LHCN-M2 (cell line): ENCODE results near the gene RIPK4. TPM values are rescaled to one million over a fixed set of nuclear protein-coding genes. Genes with fewer than 3 reads are reported as not detected.
"Not testable (repeated sequence)": the region's sequence is repeated elsewhere in the genome, so short reads cannot be mapped to it uniquely, and the experiment has no call there.

ENCODE experiments used
- DNase-seq: peaks from one replicate; pipeline ENCODE4 v3.0.0-alpha.2; 2012; ENCODE audit warnings: low read depth
- total RNA-seq: library from RNA; depleted of rRNA; stranded (reverse); fragments of >200 nt; gene quantifications from 2 replicates; pipeline ENCODE4 v1.2.3, GENCODE V29; 2014

The RIPK4 gene
- total RNA-seq, 1 experiment from 2014 or later = not detected

DNA sequence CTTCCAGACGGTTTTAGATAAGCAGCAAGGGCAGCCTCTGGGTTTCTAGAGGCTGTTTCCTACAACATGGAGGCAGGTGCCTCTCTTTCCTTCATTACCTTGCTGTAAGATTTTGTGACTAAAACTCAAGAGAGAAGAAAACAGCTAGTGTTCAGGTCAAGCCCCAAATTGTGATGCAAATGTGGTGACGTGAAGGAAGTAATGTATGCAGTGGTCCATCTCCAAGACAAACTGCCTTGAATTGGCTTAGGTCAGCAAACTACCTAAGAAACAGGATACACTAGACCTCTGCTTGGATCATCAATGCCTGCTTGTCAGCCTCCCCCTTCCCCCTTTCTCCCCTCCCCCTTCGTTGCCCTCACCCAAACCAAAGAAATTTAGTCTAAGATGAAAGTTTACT, 28.9 kb upstream of the RIPK4 start:
- DNase-seq = no peak

DNA sequence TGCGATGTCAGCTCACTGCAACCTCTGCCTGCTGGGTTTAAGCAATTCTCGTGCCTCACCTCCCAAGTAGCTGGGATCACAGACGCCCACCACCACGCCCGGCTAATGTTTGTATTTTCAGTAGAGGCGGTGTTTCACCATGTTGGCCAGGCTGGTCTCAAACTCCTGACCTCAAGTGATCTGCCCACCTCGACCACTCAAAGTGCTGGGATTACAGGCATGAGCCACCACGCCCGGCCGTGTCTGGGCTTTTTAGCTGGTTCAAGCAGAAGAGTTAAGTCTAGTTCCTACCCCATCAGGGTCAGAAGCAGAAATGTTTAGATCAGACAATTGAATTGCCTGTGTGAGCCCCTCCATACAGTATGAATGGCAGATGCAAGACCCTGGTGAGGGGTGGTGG, 27.7 kb upstream of the RIPK4 start:
- DNase-seq = no peak

DNA sequence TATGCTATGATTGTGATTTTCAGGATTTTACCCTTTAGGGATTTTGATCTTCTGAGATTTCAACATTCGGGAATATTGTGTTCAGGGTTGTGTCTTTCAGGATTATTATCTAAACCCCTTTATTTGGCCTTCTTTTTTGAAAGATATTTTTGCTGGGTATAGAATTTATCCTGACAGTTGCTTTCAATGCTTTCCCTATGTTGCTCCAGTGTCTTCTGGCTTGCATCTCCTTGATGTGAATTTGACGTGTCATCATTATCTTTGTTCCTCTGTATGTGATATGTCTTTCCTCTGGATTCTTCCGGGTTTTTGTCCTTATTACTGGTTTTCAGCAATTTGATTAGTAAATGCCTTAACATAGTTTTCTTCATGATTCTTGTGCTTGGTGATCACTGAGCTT, 25.9 kb upstream of the RIPK4 start:
- DNase-seq = no peak

DNA sequence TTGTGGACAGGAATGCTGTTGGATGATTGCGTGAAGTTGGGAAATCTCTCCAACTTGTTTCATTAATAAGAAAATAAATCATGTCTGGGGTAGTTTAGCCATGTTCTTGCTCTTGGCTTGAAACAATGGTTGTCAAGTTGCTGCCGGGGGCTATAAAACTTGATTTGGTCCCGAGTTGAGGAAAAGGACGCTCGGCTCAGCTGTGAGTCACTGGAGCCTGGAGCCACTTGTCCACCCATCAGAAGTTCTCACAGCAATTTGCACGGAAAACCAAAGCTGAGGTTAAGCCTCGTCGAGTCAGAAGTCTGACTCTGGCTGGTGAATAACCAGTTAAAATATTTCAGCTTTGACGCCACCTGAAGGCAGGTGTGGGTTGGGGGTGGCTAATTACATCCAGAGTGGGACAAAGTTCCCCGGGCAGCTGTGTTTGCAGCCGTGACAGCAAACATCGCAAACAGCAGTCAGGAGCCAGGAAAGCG, 19.7 kb upstream of the RIPK4 start:
- peak; percentile 49 for DNase-seq

DNA sequence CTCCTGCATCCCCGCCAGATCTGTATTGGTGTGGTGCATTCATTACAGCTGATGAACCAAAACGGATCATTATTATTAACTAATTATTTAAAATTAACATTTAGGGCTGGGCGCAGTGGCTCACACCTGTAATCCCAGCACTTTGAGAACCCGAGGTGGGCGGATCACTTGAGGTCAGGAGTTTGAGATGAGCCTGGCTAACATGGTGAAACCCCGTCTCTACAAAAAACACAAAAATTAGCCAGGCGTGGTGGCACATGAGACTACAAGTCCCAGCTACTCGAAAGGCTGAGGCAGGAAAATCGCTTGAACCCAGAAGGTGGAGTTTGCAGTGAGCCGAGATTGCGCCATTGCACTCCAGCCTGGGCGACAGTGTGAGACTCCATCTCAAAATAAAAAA, 18.4 kb upstream of the RIPK4 start:
- not testable (repeated sequence) for DNase-seq

DNA sequence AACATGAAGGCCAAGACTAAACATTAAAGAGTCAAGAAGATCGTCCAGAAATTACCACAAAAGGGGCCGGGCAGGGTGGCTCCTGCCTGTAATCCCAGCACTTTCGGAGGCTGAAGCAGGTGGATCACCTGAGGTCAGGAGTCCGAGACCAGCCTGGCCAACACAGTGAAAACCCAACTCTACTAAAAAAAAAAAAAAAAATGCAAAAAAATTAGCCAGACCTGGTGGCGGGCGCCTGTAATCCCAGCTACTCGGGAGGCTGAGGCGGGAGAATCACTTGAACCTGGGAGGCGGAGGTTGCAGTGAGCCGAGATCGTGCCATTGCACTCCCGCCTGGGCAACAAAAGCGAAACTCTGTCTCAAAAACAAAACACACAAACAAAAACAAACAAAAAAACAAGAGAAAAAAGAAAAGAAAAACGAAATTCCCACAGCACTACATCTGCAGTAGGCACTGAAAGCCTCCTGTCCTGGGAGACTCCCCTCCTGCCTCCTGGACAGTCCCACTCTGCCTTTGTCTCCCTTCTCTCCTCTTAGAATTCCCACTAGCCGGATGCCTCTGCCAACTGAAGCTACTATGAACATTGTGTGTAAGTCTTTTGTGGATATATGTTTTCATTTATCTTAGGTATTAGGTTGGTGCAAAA, 17.7 kb upstream of the RIPK4 start:
- no peak for DNase-seq

DNA sequence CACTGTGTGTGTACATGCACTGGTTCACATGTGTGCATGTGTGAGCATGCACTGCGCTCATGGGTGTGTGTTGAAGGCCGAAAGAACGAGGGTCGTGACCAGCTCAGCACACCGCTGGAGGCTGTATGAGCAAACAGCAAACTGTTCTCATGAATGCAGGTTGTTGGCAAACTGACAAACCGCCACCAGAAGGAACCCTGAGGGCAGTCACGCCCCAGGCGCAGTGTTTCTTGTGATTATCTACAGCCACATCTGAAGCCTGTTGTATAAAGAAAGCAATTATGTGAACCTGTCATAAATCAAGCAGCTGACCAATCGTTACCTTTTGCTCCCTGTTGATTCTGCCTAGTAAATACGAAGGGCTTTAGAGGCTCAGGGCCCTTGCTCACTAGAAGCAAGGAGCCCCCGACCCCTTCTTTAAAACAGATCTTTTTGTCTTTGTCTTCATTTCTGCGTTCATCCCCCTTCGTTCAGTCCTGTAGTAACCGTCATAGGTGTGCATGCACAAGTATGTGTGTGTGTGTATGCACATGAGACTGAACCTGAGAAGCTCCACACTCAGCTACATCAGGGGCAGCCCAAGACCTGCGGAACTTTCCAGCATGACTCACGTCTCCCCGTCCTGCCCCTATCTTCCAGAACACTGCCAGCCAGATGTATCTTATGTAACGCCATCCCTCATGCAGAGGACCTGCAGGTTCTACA, 16.8 kb upstream of the RIPK4 start:
- DNase-seq = no peak

DNA sequence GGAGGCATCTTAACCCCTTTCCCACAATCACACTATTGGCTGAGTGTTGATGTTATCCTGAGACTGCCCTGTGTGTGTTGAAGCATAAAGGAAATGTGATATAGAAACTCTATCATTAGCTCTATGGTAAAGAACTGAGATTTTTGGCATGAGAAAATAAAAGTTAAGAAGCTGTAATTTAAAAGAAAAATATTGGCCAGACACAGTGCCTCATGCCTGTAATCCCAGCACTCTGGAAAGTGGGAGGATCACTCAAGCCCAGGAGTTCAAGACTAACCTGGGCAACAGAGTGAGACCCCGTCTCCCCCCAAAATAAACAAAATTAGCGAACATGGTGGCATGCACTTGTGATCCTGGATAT, 14.2 kb upstream of the RIPK4 start:
- DNase-seq = no peak

DNA sequence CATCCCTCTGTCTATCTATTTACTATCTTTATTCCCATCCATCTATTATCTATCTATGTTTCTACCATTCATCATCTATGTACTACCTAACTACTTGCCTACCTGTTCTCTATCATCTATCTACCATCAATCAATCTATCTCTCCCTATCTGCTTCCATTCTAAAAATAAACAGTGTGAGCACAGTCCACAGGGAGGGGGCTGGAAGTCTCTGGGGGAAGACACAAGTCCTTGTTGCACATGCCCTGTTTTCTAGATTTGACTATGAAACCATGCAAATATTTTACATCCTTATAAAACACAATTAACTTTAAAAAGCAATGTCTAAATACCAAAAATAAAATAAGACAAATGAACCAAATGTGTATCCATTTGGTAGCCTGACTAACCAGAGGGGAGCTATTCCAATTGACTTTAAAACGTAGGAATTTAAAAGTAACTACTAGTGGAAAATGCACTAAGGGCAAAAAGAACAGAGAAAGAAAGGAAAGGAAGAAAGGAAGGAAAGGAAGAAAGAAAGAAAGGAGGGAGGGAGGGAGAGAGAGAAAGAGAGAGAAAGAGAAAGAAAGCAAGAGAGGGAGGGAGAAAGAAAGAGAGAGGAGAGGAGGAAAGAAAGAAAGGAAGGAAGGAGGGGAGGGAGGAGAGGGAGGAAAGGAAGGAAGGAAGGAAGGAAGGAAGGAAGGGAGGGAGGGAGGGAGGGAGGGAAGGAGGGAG, 13.6 kb upstream of the RIPK4 start:
- no peak for DNase-seq

DNA sequence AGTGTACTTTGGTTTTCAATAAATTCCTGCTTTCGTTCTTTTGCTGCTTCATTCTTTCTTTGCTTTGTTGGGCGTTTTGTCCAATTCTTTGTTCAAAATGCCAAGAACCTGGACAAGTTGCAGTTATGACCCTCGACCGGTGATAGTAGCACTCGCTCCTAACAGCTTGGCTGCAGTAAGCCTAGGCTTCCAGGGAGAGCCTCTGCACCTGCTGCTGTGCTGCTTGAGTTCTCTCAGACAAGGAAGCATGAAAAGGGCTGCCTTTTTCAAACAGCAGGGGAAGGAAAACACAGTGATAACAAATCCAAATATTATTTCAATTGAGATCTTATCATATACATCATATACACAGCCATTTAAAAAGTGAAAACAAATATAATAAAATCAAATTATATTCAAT, 12.8 kb upstream of the RIPK4 start:
- DNase-seq = no peak

DNA sequence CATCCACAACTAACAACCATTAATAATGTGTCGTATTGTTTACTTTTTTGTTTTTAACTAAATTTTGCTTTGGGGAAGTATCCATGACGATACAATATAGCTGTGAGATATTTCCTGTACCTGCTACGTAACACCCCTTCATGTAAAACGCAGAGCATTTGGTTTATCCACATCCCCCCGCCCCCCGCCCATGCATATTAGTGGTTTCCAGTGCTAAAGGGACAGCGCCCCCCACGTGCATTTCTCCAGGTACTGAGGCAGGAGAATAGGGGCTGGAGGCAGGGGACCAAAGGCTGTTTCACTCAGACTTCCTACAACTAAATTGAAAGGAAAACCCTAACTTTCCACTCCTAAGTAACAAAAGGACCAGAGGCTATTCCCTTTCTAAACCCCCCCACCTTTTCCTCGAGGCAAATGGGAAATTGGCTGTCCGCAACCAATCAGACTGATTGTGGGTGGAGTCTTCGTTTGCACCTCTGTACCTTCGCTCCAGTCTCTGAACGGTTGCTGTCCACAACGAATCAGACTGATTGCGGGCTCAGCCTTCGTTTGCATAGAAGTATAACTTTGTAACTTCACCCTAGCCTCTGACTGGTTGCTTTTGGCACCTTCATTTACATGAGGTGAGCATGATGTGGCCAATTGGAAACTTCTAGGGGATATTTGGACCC, 12.2 kb upstream of the RIPK4 start:
- no peak for DNase-seq

DNA sequence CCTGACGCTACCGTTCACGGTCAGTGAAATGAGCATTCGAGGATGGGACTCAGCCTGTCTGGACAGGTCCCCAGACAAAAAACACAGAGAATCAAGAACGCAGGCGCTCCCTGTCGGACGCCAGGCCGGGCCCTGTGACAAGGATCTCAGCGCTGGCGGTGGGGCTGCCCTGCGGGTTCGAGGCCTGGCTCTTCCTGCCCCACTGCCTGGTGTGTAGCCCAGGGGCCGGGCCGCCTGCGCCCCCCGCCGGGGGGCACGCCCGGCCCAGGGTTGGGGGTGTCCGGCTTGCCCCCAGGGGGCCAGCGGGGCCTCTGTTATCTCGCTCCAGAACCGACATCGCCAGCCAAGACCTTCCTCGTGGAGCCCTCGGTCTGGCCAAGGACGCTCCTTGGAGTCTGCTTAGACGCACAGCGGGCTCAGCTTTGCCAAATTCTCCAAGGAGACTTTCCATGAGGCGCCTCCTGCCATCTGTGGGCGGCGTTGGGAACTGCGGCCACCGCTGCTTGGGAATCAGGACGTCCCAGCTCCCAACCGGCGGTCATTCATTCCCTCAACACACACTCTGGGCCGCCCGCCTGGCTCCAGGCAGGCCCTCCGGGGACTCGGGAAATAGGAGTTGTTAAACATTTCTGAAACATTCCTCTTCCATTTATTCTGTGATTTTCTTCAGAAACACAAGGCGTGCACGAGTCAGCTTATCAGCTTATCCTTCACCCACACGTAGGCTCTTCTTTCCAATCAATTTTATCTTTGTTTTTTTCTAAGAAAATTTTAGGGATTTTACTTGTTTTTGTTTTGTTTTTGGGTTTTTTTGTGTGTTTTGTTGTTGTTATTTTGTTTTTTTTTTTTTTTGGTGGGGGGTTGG, 11.3 kb upstream of the RIPK4 start:
- DNase-seq = peak; percentile 79

DNA sequence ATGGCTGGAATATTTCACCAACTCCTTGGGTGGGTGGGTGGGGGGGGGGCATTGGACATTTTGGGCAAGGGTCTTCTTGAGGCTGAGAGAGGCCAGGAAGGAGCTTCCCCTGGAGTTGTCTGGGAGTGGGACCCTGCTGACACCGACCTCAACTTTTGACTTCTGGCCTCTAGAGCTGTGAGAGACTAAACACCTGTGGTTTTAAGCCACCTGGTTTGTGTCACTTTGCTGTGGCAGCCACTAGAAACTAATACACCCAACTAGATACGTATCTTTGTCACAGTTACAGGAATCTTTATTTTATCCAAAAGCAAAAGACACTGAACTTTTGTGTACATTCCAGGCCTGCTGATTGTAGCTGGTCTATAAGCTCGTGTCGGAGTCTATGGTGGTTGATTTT, 9.9 kb upstream of the RIPK4 start:
- DNase-seq = no peak

DNA sequence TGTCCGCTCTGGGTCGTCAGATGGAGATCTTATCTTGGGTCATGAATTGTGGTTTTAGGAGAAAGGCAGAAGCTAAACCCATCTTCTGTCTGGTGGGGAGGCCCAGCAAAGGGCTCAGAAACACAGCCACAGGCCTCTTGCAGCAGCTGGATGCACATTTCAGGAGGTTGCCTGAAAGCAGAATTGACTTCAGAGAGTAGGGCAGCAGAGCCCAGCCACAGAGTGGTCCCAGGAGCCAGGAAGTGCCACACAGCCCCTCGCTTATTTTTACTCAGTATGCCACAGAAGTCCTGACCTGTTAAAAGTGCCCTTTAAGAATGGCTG, 8.3 kb upstream of the RIPK4 start:
- no peak for DNase-seq

DNA sequence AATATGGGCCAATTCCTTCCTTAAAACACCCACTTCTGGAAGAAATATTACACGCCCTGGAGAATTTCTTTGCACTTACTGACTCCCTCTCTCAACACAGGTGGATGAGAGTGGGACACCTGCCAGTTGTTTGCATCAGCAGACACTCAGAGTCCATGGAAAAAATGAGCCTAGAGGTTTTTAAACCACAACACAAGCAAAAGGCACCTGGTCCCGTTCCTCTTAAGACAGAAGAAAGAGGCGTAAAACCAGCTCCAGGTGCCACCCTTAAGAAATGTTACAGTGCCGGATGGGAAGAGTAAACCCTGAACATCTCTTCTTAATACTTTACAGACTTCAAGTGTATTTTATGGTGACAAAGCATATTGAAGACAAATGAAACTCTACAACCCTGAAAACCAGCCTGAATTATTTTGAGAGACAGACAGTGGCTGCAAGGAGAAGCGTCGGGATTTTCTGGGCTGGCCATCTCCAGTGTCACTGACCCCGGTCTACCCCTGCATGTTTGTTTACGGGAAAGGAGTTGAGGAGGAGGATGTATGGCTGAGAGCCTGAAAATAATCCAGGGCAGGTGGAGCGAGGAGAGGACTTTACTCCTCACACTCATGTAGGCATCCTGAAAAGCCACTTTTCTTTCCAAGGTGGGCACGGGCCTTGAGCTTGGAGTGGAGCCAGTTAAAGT, 7.8 kb upstream of the RIPK4 start:
- DNase-seq = no peak

DNA sequence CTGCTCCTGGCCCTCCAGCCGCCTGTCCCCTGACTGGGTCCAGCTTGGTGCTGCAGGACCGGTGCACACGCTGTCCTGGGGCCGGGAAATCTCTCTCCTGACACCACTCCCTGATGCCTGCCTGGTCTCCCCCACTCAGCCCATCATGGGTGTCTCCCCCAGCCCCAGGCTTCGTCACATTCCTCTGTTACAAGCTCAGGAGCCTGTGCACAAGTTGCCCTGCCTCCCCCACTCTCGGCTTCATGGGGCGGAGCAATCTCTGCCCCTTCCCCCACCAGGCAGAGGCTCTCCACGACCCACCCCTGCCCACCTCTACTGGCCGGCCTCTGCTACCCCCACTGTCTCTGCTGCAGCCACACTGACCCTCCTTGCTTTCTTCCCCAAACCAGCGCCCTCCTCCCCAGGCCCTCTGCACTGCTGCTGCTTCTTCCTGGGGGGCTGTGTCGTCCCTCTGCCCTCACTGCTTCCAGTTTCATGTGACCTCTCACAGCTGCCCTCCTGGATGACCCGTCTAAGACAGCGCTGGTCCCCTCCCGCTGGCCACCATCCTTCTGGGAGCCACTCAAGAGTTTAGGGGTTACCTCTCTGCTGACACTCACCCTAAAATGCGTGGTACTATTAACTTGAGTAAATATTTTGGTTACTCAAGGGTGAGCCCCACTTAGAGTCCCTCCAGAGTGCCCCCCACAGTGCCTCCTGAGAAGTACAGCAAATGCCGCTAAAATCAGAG, 5.7 kb upstream of the RIPK4 start:
- DNase-seq = no peak

DNA sequence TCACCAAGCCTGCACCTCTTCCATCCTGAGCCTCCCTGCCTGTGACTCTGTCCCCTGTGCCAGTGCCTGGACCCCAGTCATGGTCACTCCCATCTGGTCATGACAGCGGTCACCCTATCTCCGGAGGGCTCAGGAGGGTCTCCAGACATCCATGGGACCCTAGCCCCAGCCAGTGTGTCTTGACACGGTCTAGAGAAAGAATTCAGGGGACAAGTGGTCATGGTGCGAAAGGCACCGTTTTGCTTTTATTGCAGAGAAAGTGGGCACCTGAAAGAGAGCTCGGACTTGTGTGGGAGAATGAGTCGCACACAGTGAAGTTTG, 4.7 kb upstream of the RIPK4 start:
- no peak for DNase-seq

DNA sequence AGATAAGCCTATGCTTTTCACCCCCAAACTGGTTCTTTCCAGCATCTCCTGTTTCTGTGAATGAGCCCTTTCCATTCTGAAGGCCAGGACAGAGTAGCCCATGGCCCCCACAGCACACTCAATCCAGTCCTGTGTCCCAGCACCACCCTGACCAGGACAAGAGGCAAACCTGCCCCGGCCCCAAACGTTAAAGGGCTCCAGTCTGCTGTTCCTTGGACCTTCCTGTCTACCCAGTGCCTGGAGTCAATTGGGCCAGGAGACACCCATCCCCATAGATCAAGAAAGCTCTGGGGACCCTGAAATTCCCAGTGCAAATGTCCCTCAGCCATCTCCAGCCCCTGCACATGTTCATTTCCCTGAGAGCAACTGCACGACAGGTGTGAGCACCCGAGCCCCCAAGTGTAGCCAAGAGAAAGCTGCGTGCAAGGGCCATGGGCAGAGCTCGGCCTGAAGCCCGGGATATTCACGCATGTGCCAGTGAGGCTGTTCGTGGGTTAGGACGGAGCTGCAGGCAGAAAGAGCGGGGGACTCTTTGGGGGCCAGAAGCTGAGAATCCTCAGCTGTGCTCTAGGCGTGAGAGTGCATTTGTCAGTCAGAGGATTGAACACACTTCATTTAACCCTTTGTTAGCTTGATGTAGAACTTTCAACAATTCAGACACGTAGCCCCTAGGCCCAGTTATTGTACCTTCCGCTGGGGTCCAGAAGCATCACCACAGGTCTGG, 4.2 kb upstream of the RIPK4 start:
- no peak for DNase-seq

DNA sequence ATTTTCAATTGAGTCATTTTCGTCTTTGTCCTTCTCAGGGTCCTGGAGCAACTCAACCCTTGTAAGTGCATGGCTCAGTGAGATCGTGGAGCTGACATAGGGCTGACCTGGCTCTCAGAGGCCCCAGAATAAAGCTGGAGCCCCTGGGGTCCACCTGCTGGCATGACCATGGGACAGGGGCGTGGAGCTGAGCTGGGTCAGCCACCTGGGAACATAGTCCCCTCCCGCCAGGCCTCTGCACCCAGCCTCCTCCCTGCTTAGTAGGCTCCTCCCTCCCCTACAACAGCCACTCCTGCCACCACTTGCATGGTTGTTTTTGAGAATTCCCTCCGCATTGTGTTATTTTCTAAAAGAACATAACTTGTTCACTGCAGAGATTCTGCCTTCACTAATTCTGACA, 3.1 kb upstream of the RIPK4 start:
- no peak for DNase-seq

DNA sequence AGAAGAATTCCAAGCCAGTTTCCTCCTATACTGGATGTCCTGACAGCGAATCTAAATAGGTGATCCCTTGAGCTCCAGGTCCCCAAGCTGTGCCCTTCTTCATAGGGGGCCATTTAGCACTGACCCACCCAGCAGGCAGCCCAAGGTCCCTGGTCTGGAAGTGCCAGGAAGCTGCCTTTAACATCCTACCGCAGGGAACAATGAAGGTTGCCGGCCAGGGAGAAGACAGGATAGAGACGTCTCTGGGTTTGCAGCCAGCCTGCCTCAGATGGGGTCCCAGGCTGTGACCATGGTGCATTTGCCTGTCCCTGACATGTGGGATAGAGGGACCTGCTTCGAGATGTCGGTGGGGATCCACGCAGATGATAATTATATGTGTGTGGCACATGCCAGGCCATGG, 2.7 kb upstream of the RIPK4 start:
- DNase-seq = no peak
